Mesendoderm (in vitro differentiated cells): ENCODE results near the gene ANO7.

Source experiments
- DNase-seq: peaks from one replicate; pipeline ENCODE4 v3.0.0; 2013
- H2AK5ac ChIP-seq: 2 replicates; pipeline ENCODE4 v1.6.1; 2013; ENCODE audit warnings: low read length, inconsistent platforms
- H2BK120ac ChIP-seq: 2 replicates; pipeline ENCODE4 v1.6.1; 2013; ENCODE audit warnings: low read depth, mild to moderate bottlenecking, low read length, moderate library complexity, mixed read lengths
- H2BK15ac ChIP-seq: replicated peaks from 2 replicates; pipeline ENCODE4 v1.6.1; 2013; ENCODE audit warnings: low read depth, mild to moderate bottlenecking, moderate library complexity
- H2BK5ac ChIP-seq: 2 replicates; pipeline ENCODE4 v1.6.1; 2013; ENCODE audit warnings: low read length, inconsistent platforms
- H3K18ac ChIP-seq: 2 replicates; pipeline ENCODE4 v1.6.1; 2013; ENCODE audit warnings: mild to moderate bottlenecking, low read length, mixed read lengths
- H3K23ac ChIP-seq: one replicate; pipeline ENCODE4 v1.6.1; 2013; ENCODE audit warnings: low read length
- H3K27ac ChIP-seq: 2 replicates; pipeline ENCODE4 v1.5.1; 2013; ENCODE audit warnings: low read depth, mild to moderate bottlenecking, inconsistent platforms, low read length, moderate library complexity
- H3K27me3 ChIP-seq: 2 replicates; pipeline ENCODE4 v1.6.1; 2013; ENCODE audit warnings: low read length, control low read depth, mild to moderate bottlenecking, inconsistent platforms; ENCODE audit not compliant: insufficient read depth, poor library complexity
- H3K36me3 ChIP-seq: 2 replicates; pipeline ENCODE4 v1.6.1; 2013; ENCODE audit warnings: low read length, inconsistent platforms; ENCODE audit not compliant: control insufficient read depth, insufficient read depth
- H3K4ac ChIP-seq: one replicate; pipeline ENCODE4 v1.6.1; 2013; ENCODE audit warnings: low read depth, mild to moderate bottlenecking, low read length, moderate library complexity
- H3K4me1 ChIP-seq: 2 replicates; pipeline ENCODE4 v1.6.1; 2013; ENCODE audit warnings: low read depth, low read length, inconsistent platforms; ENCODE audit not compliant: control insufficient read depth
- H3K4me2 ChIP-seq: 2 replicates; pipeline ENCODE4 v1.6.1; 2013; ENCODE audit warnings: low read length
- H3K4me3 ChIP-seq: 2 replicates; pipeline ENCODE4 v1.5.1; 2013; ENCODE audit warnings: mild to moderate bottlenecking, low read length
- H3K56ac ChIP-seq: one replicate; pipeline ENCODE4 v1.6.1; 2013; ENCODE audit warnings: low read length
- H3K79me1 ChIP-seq: 2 replicates; pipeline ENCODE4 v1.6.1; 2013; ENCODE audit warnings: low read length, inconsistent platforms
- H3K79me2 ChIP-seq: 2 replicates; pipeline ENCODE4 v1.6.1; 2013; ENCODE audit warnings: mild to moderate bottlenecking, low read length; ENCODE audit not compliant: control insufficient read depth, insufficient read depth
- H3K9ac ChIP-seq: 2 replicates; pipeline ENCODE4 v1.6.1; 2013; ENCODE audit warnings: low read length, inconsistent platforms
- H4K5ac ChIP-seq: one replicate; pipeline ENCODE4 v1.6.1; 2013; ENCODE audit warnings: low read length
- H4K8ac ChIP-seq: one replicate; pipeline ENCODE4 v1.6.1; 2013; ENCODE audit warnings: low read depth, mild to moderate bottlenecking, control low read depth, low read length, moderate library complexity
- WGBS: extraction: QIAGEN DNeasy Blood & Tissue Kit; methylation state at CpG from one replicate; pipeline ENCODE4 v1.1.7; 2013; ENCODE audit warnings: low lambda C conversion rate, missing lambda C conversion rate; ENCODE audit not compliant: insufficient coverage; ENCODE audit errors: extremely low coverage; 5-methylcytosine and 5-hydroxymethylcytosine counted together

ANO7 gene

DNA sequence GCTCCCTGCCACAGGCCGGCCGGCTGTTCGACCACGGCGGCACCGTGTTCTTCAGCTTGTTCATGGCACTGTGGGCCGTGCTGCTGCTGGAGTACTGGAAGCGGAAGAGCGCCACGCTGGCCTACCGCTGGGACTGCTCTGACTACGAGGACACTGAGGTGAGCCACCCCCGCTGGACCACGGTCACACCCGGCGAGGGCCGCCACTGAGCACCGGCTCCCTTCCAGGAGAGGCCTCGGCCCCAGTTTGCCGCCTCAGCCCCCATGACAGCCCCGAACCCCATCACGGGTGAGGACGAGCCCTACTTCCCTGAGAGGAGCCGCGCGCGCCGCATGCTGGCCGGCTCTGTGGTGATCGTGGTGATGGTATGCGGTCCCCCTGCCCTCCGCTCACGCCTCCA lies 20.8 kb downstream of the ANO7 start:
- H2BK15ac ChIP-seq: no peak overlapping the region
- no peak overlapping the region for H3K27ac ChIP-seq
- H3K23ac ChIP-seq: no peak overlapping the region
- no peak overlapping the region for H3K4me3 ChIP-seq
- no CpG with 5 or more reads among the region's 33 CpGs for WGBS
- no peak overlapping the region for H3K9ac ChIP-seq
- H3K36me3 ChIP-seq: no peaks in the 10 kb centered on the region
- no peaks in the 10 kb centered on the region for H3K4me1 ChIP-seq
- no peak overlapping the region for H3K4ac ChIP-seq
- H3K56ac ChIP-seq: no peak overlapping the region
- no peak overlapping the region for H4K8ac ChIP-seq
- H3K79me2 ChIP-seq: no peaks in the 10 kb centered on the region
- H3K4me2 ChIP-seq: no peak overlapping the region
- H3K18ac ChIP-seq: no peak overlapping the region
- H3K27me3 ChIP-seq: no peaks in the 10 kb centered on the region
- no peak overlapping the region for H2AK5ac ChIP-seq
- H3K79me1 ChIP-seq: no peaks in the 10 kb centered on the region
- no peak overlapping the region for H4K5ac ChIP-seq
- H2BK5ac ChIP-seq: no peak overlapping the region
- DNase-seq: no peak
- H2BK120ac ChIP-seq: no peak overlapping the region

DNA sequence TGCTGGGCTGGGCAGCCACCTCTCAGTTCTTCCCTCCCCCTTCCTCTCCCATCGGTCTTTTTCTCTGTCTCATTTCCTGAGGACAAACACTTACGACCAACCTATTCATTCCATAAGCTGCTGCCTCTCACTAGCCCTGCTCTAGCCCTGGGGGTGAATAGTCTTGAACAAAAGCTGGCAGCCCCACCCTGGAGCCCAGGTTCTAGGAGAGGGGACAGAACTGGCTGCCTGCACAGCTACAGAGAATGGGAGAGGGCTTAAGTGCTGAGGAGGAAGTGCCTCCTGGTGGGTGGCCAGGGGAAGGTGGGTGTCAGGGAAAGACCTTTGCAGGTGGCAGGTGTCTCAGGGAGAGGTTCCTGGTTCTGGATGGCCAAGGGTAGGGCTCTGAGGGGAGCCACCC lies 22.8 kb downstream of the ANO7 start:
- H4K5ac ChIP-seq: no peak overlapping the region
- no peak overlapping the region for H3K4ac ChIP-seq
- no peaks in the 10 kb centered on the region for H3K27me3 ChIP-seq
- WGBS: no CpG with 5 or more reads among the region's 2 CpGs
- no peak overlapping the region for H2BK15ac ChIP-seq
- no peaks in the 10 kb centered on the region for H3K79me2 ChIP-seq
- DNase-seq: peak; percentile 53
- H3K18ac ChIP-seq: no peak overlapping the region
- H3K56ac ChIP-seq: no peak overlapping the region
- H3K79me1 ChIP-seq: no peaks in the 10 kb centered on the region
- no peak overlapping the region for H2BK120ac ChIP-seq
- H3K4me1 ChIP-seq: no peaks in the 10 kb centered on the region
- no peak overlapping the region for H3K23ac ChIP-seq
- no peak overlapping the region for H2BK5ac ChIP-seq
- no peaks in the 10 kb centered on the region for H3K36me3 ChIP-seq
- H3K9ac ChIP-seq: no peak overlapping the region
- no peak overlapping the region for H2AK5ac ChIP-seq
- H3K4me3 ChIP-seq: no peak overlapping the region
- H3K27ac ChIP-seq: no peak overlapping the region
- no peak overlapping the region for H4K8ac ChIP-seq
- H3K4me2 ChIP-seq: no peak overlapping the region

DNA sequence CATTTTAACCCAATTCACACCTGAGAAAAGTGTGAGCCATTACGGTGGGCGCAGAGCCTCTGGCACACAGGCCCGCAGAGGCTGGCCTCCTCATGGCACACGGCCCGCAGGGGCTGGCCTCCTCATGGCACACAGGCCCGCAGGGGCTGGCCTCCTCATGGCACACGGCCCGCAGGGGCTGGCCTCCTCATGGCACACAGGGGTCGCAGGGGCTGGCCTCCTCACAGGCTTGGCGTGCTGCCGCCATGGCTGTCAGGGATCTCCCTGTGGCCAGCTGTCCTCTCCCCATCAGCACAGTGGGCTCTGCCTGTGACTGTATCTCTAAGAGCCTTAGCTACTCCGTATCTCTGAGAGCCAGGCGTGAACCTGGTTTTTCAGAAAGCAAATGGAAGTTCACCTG lies 24.6 kb downstream of the ANO7 start:
- Histone ChIP-seq H3K4ac (no peak overlapping the region), H3K27me3 (no peaks in the 10 kb centered on the region), H3K36me3 (no peaks in the 10 kb centered on the region), H3K56ac (no peak overlapping the region), H2AK5ac (no peak overlapping the region), H3K4me3 (no peak overlapping the region), H3K4me2 (no peak overlapping the region), H3K27ac (no peak overlapping the region), H3K79me1 (no peaks in the 10 kb centered on the region), H3K18ac (no peak overlapping the region), H2BK15ac (no peak overlapping the region), H2BK5ac (no peak overlapping the region), H3K4me1 (peaks cover 2% of the 10 kb centered on the region), H4K8ac (no peak overlapping the region), H2BK120ac (no peak overlapping the region), H4K5ac (no peak overlapping the region), H3K23ac (no peak overlapping the region), H3K9ac (no peak overlapping the region), H3K79me2 (no peaks in the 10 kb centered on the region)
- no peak for DNase-seq
- whole genome bisulfite sequencing: no CpG with 5 or more reads among the region's 13 CpGs

DNA sequence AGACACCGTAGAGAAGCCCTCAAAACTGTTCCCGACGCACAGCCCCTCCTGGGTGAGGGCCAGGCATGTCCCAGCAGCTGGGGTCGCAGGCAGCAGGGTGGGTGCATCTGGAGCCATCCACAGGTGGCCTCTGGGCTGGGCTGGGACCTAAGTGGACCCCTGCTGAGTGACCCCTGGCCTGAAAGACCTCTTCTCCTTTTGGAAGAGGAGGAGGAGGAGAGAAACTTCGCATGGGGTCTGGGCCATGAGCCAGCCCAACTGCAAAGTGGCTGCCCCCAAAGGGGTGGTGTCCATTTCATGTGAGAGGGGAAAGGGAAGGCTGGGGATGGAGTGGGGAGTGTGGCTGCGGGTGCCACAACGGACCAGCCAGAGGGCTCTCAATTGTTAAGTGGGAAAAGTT lies 25.1 kb downstream of the ANO7 start:
- Histone ChIP-seq H3K36me3 (no peaks in the 10 kb centered on the region), H3K18ac (no peak overlapping the region), H3K4me3 (no peak overlapping the region), H3K4ac (no peak overlapping the region), H2AK5ac (no peak overlapping the region), H3K9ac (no peak overlapping the region), H4K5ac (no peak overlapping the region), H3K79me1 (no peaks in the 10 kb centered on the region), H3K79me2 (no peaks in the 10 kb centered on the region), H3K4me2 (no peak overlapping the region), H3K27ac (no peak overlapping the region), H3K23ac (no peak overlapping the region), H3K4me1 (peaks cover 2% of the 10 kb centered on the region), H3K27me3 (no peaks in the 10 kb centered on the region), H2BK120ac (no peak overlapping the region), H2BK15ac (no peak overlapping the region), H2BK5ac (no peak overlapping the region), H4K8ac (no peak overlapping the region), H3K56ac (no peak overlapping the region)
- no peak for DNase-seq
- WGBS: no CpG with 5 or more reads among the region's 7 CpGs

DNA sequence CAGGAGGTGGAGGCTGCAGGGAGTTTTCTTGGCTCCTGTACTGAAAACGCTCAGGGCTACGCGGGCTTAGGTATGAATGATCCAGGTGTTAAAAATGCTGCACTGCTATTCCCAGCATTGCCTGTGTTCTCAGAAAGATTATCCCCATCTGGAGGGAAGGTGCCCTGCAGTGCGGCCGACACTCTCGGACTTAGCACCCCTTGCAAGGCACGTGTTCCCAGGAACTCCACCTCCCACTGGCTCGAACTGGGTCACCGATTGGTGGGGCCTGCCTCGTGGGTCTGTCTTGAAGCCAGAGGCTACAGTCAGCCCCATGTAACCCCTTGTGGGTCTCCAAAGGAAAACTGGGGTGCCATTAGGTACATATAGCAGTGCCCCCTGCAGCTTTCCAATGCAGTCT lies 25.7 kb downstream of the ANO7 start:
- no peaks in the 10 kb centered on the region for H3K79me1 ChIP-seq
- no peak overlapping the region for H2AK5ac ChIP-seq
- no peaks in the 10 kb centered on the region for H3K36me3 ChIP-seq
- peaks cover 2% of the 10 kb centered on the region for H3K4me1 ChIP-seq
- no peak overlapping the region for H4K8ac ChIP-seq
- H3K18ac ChIP-seq: no peak overlapping the region
- no peak overlapping the region for H2BK5ac ChIP-seq
- H3K23ac ChIP-seq: no peak overlapping the region
- H3K4me2 ChIP-seq: no peak overlapping the region
- DNase-seq: no peak
- no peaks in the 10 kb centered on the region for H3K27me3 ChIP-seq
- no peaks in the 10 kb centered on the region for H3K79me2 ChIP-seq
- no CpG with 5 or more reads among the region's 10 CpGs for WGBS
- no peak overlapping the region for H2BK15ac ChIP-seq
- no peak overlapping the region for H3K4me3 ChIP-seq
- H3K9ac ChIP-seq: no peak overlapping the region
- no peak overlapping the region for H3K27ac ChIP-seq
- H3K4ac ChIP-seq: no peak overlapping the region
- H4K5ac ChIP-seq: no peak overlapping the region
- no peak overlapping the region for H2BK120ac ChIP-seq
- H3K56ac ChIP-seq: no peak overlapping the region

DNA sequence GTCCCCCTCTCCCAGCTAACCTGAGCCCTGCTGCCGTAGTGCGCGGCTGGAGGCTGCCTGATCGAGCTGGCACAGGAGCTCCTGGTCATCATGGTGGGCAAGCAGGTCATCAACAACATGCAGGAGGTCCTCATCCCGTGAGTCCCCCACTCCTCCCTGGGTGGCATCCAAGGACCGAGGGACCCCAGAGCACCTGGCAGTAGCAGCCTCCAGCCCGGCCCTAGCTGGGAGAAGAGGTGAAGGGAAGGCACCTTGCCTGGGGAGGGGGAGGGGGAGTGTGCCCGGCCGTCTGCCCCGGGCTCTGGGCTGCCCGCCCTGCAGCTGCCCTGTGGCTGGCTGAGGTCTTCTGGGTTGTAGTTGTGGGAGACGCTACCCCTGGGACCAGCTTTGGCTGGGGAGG lies 26.3 kb downstream of the ANO7 start:
- no peak overlapping the region for H3K4me3 ChIP-seq
- no peak overlapping the region for H3K23ac ChIP-seq
- H3K36me3 ChIP-seq: no peaks in the 10 kb centered on the region
- H3K56ac ChIP-seq: no peak overlapping the region
- no peak overlapping the region for H2BK15ac ChIP-seq
- H3K27ac ChIP-seq: no peak overlapping the region
- H3K4me1 ChIP-seq: peaks cover 2% of the 10 kb centered on the region
- H3K9ac ChIP-seq: no peak overlapping the region
- no peak overlapping the region for H3K4me2 ChIP-seq
- H3K18ac ChIP-seq: no peak overlapping the region
- no peak overlapping the region for H2BK120ac ChIP-seq
- H4K8ac ChIP-seq: no peak overlapping the region
- DNase-seq: no peak
- no peak overlapping the region for H4K5ac ChIP-seq
- no peak overlapping the region for H2BK5ac ChIP-seq
- H3K79me2 ChIP-seq: no peaks in the 10 kb centered on the region
- H3K27me3 ChIP-seq: no peaks in the 10 kb centered on the region
- H3K4ac ChIP-seq: no peak overlapping the region
- WGBS: no CpG with 5 or more reads among the region's 12 CpGs
- H3K79me1 ChIP-seq: no peaks in the 10 kb centered on the region
- H2AK5ac ChIP-seq: no peak overlapping the region
